HCT116 (cell line): ENCODE measurements around the gene VTI1B. TPM values are rescaled to one million over a fixed set of nuclear protein-coding genes. Genes with fewer than 3 reads are reported as not detected.
A peak's percentile ranks its signal among the peaks of the same experiment; 100 is the strongest.

Experiments
- ATAC-seq: fragments of 200-7000 bp; cut with Tn5 transposase; 2 replicates; pipeline ENCODE4 v1.9.1; 2020; ENCODE audit warnings: mild to moderate bottlenecking, moderate library complexity
- Bru-seq: library from RNA; stranded (reverse); fragments of 400-500 nt; gene quantifications from one replicate; lab custom pipeline; 2021; lab: Mats Ljungman, UMichigan
- BruChase-seq, 2 experiments: library from RNA; stranded (reverse); fragments of 400-500 nt; gene quantifications; one replicate each; lab custom pipeline; 2021; lab: Mats Ljungman, UMichigan
- BruUV-seq: library from RNA; stranded (reverse); fragments of 400-500 nt; replicated peaks from 2 replicates; lab custom pipeline; 2021; lab: Mats Ljungman, UMichigan
- CTCF ChIA-PET: fragments of 300-600 bp; sonication (Branson Sonifier 250); formaldehyde crosslinking; loops from one replicate; lab custom pipeline; 2021; ENCODE audit warnings: antibody characterized with exemption; lab: Charles Lee
- POLR2A ChIA-PET: fragments of 300-600, 350-600 bp; sonication (Branson Sonifier 250); formaldehyde crosslinking; loops from one replicate; lab custom pipeline; 2021; ENCODE audit warnings: antibody characterized with exemption; lab: Charles Lee
- RAD21 ChIA-PET, 2 experiments: fragments of 300-600 bp; sonication (Branson Sonifier 250); formaldehyde crosslinking; loops; one replicate each; lab custom pipeline; 2023; ENCODE audit warnings: low total read pairs in 2 of 2; ENCODE audit not compliant: uncharacterized antibody in 2 of 2, unreplicated experiment in 2 of 2, low non-redundant PET in 1 of 2; lab: Charles Lee
- DNase-seq: peaks from one replicate; pipeline ENCODE4 v3.0.0-alpha.2; 2010; ENCODE audit warnings: low read depth, low spot score
- H2AFZ ChIP-seq: fragments of 200-600 bp; shearing (Covaris generic), sonication (generic); 2 replicates; pipeline ENCODE4 v1.6.1; 2017; ENCODE audit warnings: low read depth, mixed run types, mixed read lengths, antibody characterized with exemption, low read length; ENCODE audit not compliant: poor library complexity, severe bottlenecking
- H3K27ac ChIP-seq: 2 replicates; pipeline ENCODE4 v1.5.1; 2012; ENCODE audit warnings: low read depth, low read length
- H3K27me3 ChIP-seq: fragments of 200-600 bp; sonication (generic); 2 replicates; pipeline ENCODE4 v1.6.1; 2016; ENCODE audit warnings: mixed run types, low read length, mixed read lengths; ENCODE audit not compliant: insufficient read depth
- H3K36me3 ChIP-seq, 2 experiments: fragments of 200-500 bp in 1 of 2; fragments of 200-600 bp in 1 of 2; sonication (Bioruptor generic) in 1 of 2; sonication (generic) in 1 of 2; 2 replicates each; pipeline versions ENCODE4 v1.5.1 to v1.6.1; 2014 to 2016; ENCODE audit warnings: low read length in 2 of 2, inconsistent platforms in 1 of 2, mixed read lengths in 1 of 2, mixed run types in 1 of 2; ENCODE audit not compliant: insufficient read depth in 2 of 2, control insufficient read depth in 1 of 2
- H3K4me1 ChIP-seq, 2 experiments: fragments of 200-600 bp in 1 of 2; sonication (generic) in 1 of 2; 2 replicates each; pipeline versions ENCODE4 v1.5.1 to v1.6.1; 2012 to 2017; ENCODE audit warnings: low read length in 2 of 2, inconsistent platforms in 1 of 2, mild to moderate bottlenecking in 1 of 2, mixed read lengths in 1 of 2, mixed run types in 1 of 2, moderate library complexity in 1 of 2; ENCODE audit not compliant: insufficient read depth in 2 of 2, control insufficient read depth in 1 of 2
- H3K4me2 ChIP-seq: fragments of 200-600 bp; sonication (generic); 2 replicates; pipeline ENCODE4 v1.6.1; 2017; ENCODE audit warnings: mixed run types, low read length, mixed read lengths
- H3K4me3 ChIP-seq, 2 experiments: fragments of 200-600 bp in 1 of 2; sonication (generic) in 1 of 2; replicated peaks in 1 of 2; 2 replicates each; pipeline ENCODE4 v1.5.1; 2011 to 2016; ENCODE audit warnings: low read length in 2 of 2, control low read depth in 1 of 2, low read depth in 1 of 2, mild to moderate bottlenecking in 1 of 2, mixed read lengths in 1 of 2, mixed run types in 1 of 2
- H3K79me2 ChIP-seq: fragments of 200-600 bp; sonication (generic); 2 replicates; pipeline ENCODE4 v1.6.1; 2017; ENCODE audit warnings: mild to moderate bottlenecking, mixed run types, low read length, moderate library complexity, mixed read lengths; ENCODE audit not compliant: insufficient read depth
- H3K9ac ChIP-seq: fragments of 200-600 bp; sonication (generic); 2 replicates; pipeline ENCODE4 v1.6.1; 2016; ENCODE audit warnings: low read length, mixed read lengths
- H3K9me2 ChIP-seq: fragments of 200-600 bp; sonication (generic), shearing (Covaris generic); 2 replicates; pipeline ENCODE4 v1.6.1; 2017; ENCODE audit warnings: mixed run types, mild to moderate bottlenecking, moderate library complexity; ENCODE audit not compliant: insufficient read depth
- H3K9me3 ChIP-seq, 2 experiments: fragments of 200-500 bp in 1 of 2; fragments of 200-600 bp in 1 of 2; sonication (Bioruptor generic) in 1 of 2; sonication (generic) in 1 of 2; 2 replicates each; pipeline ENCODE4 v1.6.1; 2014 to 2017; ENCODE audit warnings: low read length in 2 of 2, mixed read lengths in 2 of 2, inconsistent platforms in 1 of 2, low read depth in 1 of 2, mild to moderate bottlenecking in 1 of 2, mixed run types in 1 of 2, moderate library complexity in 1 of 2; ENCODE audit not compliant: control insufficient read depth in 1 of 2, insufficient read depth in 1 of 2
- H4K20me1 ChIP-seq: fragments of 200-600 bp; sonication (generic), shearing (Covaris generic); 2 replicates; pipeline ENCODE4 v1.6.1; 2017; ENCODE audit warnings: mixed run types, mild to moderate bottlenecking, moderate library complexity; ENCODE audit not compliant: insufficient read depth
- CBX3 ChIP-seq: IDR thresholded peaks from 2 replicates; pipeline ENCODE4 v1.6.1; 2012; ENCODE audit warnings: low read depth
- EGR1 ChIP-seq: IDR thresholded peaks from 2 replicates; pipeline ENCODE4 v1.6.1; 2012; ENCODE audit warnings: low read depth
- ELF1 ChIP-seq: IDR thresholded peaks from 2 replicates; pipeline ENCODE4 v1.6.1; 2012; ENCODE audit warnings: low read depth, borderline replicate concordance
- FOSL1 ChIP-seq: IDR thresholded peaks from 2 replicates; pipeline ENCODE4 v1.6.1; 2012; ENCODE audit warnings: low read depth
- POLR2AphosphoS5 ChIP-seq: IDR thresholded peaks from 2 replicates; pipeline ENCODE4 v1.6.1; 2011; ENCODE audit warnings: mild to moderate bottlenecking, low read depth, low read length, moderate library complexity
- SIN3A ChIP-seq: IDR thresholded peaks from 2 replicates; pipeline ENCODE4 v1.6.1; 2012; ENCODE audit warnings: low read depth
- SP1 ChIP-seq: IDR thresholded peaks from 2 replicates; pipeline ENCODE4 v1.6.1; 2012; ENCODE audit warnings: low read depth
- TCF7L2 ChIP-seq: IDR thresholded peaks from 2 replicates; pipeline ENCODE4 v1.7.0; 2011; ENCODE audit warnings: borderline replicate concordance, inconsistent platforms; ENCODE audit not compliant: insufficient read depth, insufficient read length; ENCODE audit errors: extremely low read depth
- ZFX ChIP-seq: fragments of 450-650 bp; IDR thresholded peaks from 2 replicates; pipeline ENCODE4 v1.6.1; 2017
- intact Hi-C: fragments of 100-400 bp; cut with micrococcal nuclease; formaldehyde crosslinking; loops from 2 replicates; pipeline ENCODE4 v1.10.0; 2022
- long read RNA-seq: library from polyadenylated mRNA; unstranded; transcript quantifications from one replicate; pipeline ENCODE4 v2.0.0, GENCODE V29; 2021; ENCODE audit not compliant: unreplicated experiment
- polyA plus RNA-seq: library from polyadenylated mRNA; unstranded; fragments of >200 nt; gene quantifications from 2 replicates; pipeline ENCODE4 v1.2.1, GENCODE V29; 2012; ENCODE audit warnings: missing spikeins
- total RNA-seq: library from RNA; stranded (reverse); gene quantifications from one replicate; pipeline ENCODE4 v1.2.1, GENCODE V29; 2021; ENCODE audit not compliant: unreplicated experiment
- TF ChIP-seq, protein P1 (sequence below): IDR thresholded peaks from 2 replicates; pipeline ENCODE4 v1.6.1; 2012; ENCODE audit warnings: low read depth
- TF ChIP-seq, protein P2 (sequence below): IDR thresholded peaks from 2 replicates; pipeline ENCODE4 v1.6.1; 2012

VTI1B gene, protein sequence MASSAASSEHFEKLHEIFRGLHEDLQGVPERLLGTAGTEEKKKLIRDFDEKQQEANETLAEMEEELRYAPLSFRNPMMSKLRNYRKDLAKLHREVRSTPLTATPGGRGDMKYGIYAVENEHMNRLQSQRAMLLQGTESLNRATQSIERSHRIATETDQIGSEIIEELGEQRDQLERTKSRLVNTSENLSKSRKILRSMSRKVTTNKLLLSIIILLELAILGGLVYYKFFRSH
- 86.3 TPM for total RNA-seq
- polyA plus RNA-seq, result 52.4 and 59.3 TPM in 2 replicates
- percentile 79 among the genes with signal in this experiment for Bru-seq, nascent RNA
- percentile 95 among the genes with signal in this experiment for BruChase-seq, experiment 1, labeled RNA remaining after a 6-hour chase
- percentile 88 among the genes with signal in this experiment for BruChase-seq, experiment 2, labeled RNA remaining after a 2-hour chase
- long read RNA-seq, full-length matches to known transcripts, result 41 of 65 reads
- long read RNA-seq, partial matches to known transcripts, result 1 of 65 reads
- long read RNA-seq, other reads (novel, unspliced or antisense), result 23 of 65 reads

DNA sequence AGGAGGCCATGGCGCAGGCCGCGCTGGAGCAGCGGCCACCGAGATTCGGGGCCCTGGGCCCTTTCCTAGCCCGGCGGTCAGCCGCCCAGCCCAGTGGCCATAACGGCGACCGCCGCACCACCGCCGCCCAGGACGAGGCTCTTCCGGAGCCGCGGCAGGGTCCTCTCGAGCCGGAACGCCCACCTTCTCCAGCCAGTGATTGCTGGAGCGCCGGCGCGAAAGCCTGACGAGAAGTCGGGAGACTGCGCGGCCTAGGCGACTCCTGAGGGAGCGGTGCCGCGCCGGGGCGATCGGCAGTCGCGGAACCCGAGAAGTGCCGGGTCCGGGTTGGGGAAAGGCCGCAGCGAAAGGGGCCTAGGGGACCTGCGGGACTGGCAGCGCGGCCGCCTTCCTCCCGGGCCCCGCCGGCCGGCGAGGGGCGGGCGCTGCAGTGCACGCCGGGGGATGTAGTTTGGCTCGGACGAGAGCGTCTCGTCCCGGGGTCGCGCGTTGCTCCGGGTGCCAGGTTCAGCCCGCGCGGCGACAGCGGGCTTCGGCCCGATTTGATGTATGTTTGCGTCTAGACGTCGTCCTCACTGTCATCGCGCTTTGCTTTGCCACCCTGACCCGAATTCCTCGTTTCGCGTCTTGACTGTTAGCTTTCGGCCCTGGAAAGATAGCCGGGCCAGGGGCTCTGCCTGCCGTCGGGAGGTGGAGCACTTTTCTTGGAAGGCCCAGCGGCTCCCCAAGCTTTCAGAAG, at the start of gene VTI1B:
VTI1B (minus strand) TSS at position 153 of the 739 bp plus-strand sequence; CDS start at position 10, 143 bp downstream.
- Histone ChIP-seq H2AFZ (no peak within 1 kb of the TSS), H3K79me2 (peaks cover 44% of the 10 kb centered on the region)
- RAD21 ChIA-PET, result interaction anchor here in 1 of 2 experiments (0.6 to 1.5 kb wide), 2 partner anchors 14 to 30 kb away, joined by 3 read pairs; no protein-coding TSS in a partner anchor

More for the DNA sequence above, at the start of gene VTI1B:
- intact Hi-C loops, result no loop called here
- Histone ChIP-seq H3K9ac (peak within 1 kb of the TSS; percentile 80), H3K27ac (peak within 1 kb of the TSS; percentile 94), H3K27me3 (no peaks in the 10 kb centered on the region), H3K4me1 (peaks cover 4 to 19% of the 10 kb centered on the region in 2 experiments), H3K9me2 (no peaks in the 10 kb centered on the region), H3K9me3 (no peaks in the 10 kb centered on the region), H3K36me3 (peaks cover 11 to 14% of the 10 kb centered on the region in 2 experiments; a peak in 3 of 4 replicates), H4K20me1 (no peaks in the 10 kb centered on the region), H3K4me3 (peak within 1 kb of the TSS; percentile 68 to 80), H3K4me2 (peak within 1 kb of the TSS; percentile 83)
- ChIA-PET POLR2A (interaction anchor here (1.1 kb wide), 1 partner anchor 21 kb away, joined by 3 read pairs; the partner anchor contains the start of gene RDH11), CTCF (interaction anchor here (2.5 kb wide), 1 partner anchor 30 kb away, joined by 13 read pairs; no protein-coding TSS in a partner anchor)
- BruUV-seq, result no TSS peak
- DNase-seq, result peak; percentile 48
- peak; percentile 90 for ATAC-seq
- TF ChIP-seq SIN3A (peak; percentile 74), FOSL1 (no peak), ELF1 (peak; percentile 79), TCF7L2 (peak; percentile 41), EGR1 (peak; percentile 79), SP1 (peak; percentile 86), ZFX (peak; percentile 91), CBX3 (0 out of 2 replicates have a peak, but pooled peaks have one; percentile 41), POLR2AphosphoS5 (peak; percentile 81)
- TF ChIP-seq, protein P1, sequence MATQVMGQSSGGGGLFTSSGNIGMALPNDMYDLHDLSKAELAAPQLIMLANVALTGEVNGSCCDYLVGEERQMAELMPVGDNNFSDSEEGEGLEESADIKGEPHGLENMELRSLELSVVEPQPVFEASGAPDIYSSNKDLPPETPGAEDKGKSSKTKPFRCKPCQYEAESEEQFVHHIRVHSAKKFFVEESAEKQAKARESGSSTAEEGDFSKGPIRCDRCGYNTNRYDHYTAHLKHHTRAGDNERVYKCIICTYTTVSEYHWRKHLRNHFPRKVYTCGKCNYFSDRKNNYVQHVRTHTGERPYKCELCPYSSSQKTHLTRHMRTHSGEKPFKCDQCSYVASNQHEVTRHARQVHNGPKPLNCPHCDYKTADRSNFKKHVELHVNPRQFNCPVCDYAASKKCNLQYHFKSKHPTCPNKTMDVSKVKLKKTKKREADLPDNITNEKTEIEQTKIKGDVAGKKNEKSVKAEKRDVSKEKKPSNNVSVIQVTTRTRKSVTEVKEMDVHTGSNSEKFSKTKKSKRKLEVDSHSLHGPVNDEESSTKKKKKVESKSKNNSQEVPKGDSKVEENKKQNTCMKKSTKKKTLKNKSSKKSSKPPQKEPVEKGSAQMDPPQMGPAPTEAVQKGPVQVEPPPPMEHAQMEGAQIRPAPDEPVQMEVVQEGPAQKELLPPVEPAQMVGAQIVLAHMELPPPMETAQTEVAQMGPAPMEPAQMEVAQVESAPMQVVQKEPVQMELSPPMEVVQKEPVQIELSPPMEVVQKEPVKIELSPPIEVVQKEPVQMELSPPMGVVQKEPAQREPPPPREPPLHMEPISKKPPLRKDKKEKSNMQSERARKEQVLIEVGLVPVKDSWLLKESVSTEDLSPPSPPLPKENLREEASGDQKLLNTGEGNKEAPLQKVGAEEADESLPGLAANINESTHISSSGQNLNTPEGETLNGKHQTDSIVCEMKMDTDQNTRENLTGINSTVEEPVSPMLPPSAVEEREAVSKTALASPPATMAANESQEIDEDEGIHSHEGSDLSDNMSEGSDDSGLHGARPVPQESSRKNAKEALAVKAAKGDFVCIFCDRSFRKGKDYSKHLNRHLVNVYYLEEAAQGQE, result no peak
- TF ChIP-seq, protein P2, sequence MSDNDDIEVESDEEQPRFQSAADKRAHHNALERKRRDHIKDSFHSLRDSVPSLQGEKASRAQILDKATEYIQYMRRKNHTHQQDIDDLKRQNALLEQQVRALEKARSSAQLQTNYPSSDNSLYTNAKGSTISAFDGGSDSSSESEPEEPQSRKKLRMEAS, result peak; percentile 54; the same call in 1 of the 2 replicates
